Panc1 (cell line): ENCODE data around the gene TLE6. TPM values are rescaled to one million over a fixed set of nuclear protein-coding genes. Genes with fewer than 3 reads are reported as not detected.
"Not testable (repeated sequence)": the region's sequence is repeated elsewhere in the genome, so short reads cannot be mapped to it uniquely, and the experiment has no call there.

Experiments used
- ATAC-seq: fragments of 200-7000 bp; cut with Tn5 transposase; 2 replicates; pipeline ENCODE4 v1.9.1; 2020; ENCODE audit warnings: mild to moderate bottlenecking, moderate library complexity
- BruUV-seq: library from RNA; stranded (reverse); fragments of 400-500 nt; replicated peaks from 2 replicates; lab custom pipeline; 2021; lab: Mats Ljungman, UMichigan
- CTCF ChIA-PET: fragments of 300-600 bp; sonication (Branson Sonifier 250); formaldehyde crosslinking; loops from one replicate; lab custom pipeline; 2022; ENCODE audit warnings: antibody characterized with exemption; lab: Charles Lee
- POLR2A ChIA-PET: fragments of 300-600 bp; sonication (Branson Sonifier 250); formaldehyde crosslinking; loops from one replicate; lab custom pipeline; 2022; ENCODE audit warnings: antibody characterized with exemption; lab: Charles Lee
- DNase-seq: peaks from one replicate; pipeline ENCODE4 v3.0.0-alpha.2; 2010; ENCODE audit warnings: low read depth, low spot score
- H3K27ac ChIP-seq: 2 replicates; pipeline ENCODE4 v1.5.1; 2011; ENCODE audit warnings: mild to moderate bottlenecking, low read length, inconsistent platforms
- H3K27me3 ChIP-seq: fragments of 200-500 bp; sonication (Bioruptor generic); 2 replicates; pipeline ENCODE4 v1.6.0; 2014; ENCODE audit warnings: low read length, inconsistent platforms; ENCODE audit not compliant: control insufficient read depth, insufficient read depth
- H3K36me3 ChIP-seq: fragments of 200-500 bp; sonication (Bioruptor generic); 2 replicates; pipeline ENCODE4 v1.5.1; 2014; ENCODE audit warnings: inconsistent platforms, mild to moderate bottlenecking, low read length, moderate library complexity; ENCODE audit not compliant: control insufficient read depth, insufficient read depth
- H3K4me1 ChIP-seq: 2 replicates; pipeline ENCODE4 v1.5.1; 2011; ENCODE audit warnings: inconsistent platforms, mild to moderate bottlenecking, low read length, moderate library complexity; ENCODE audit not compliant: control insufficient read depth, insufficient read depth
- H3K4me3 ChIP-seq, 2 experiments: 2 replicates each; pipeline ENCODE4 v1.5.1; 2011 to 2012; ENCODE audit warnings: low read depth in 2 of 2, low read length in 2 of 2, mild to moderate bottlenecking in 2 of 2, inconsistent platforms in 1 of 2, moderate library complexity in 1 of 2
- H3K9me3 ChIP-seq: fragments of 200-500 bp; sonication (Bioruptor generic); 2 replicates; pipeline ENCODE4 v1.5.1; 2014; ENCODE audit warnings: low read depth, mild to moderate bottlenecking, inconsistent platforms, low read length, moderate library complexity; ENCODE audit not compliant: control insufficient read depth, insufficient read depth
- CTCF ChIP-seq: fragments of 450-650 bp; IDR thresholded peaks from 2 replicates; pipeline ENCODE4 v1.5.1; 2017; ENCODE audit warnings: mild to moderate bottlenecking
- POLR2AphosphoS5 ChIP-seq: IDR thresholded peaks from 2 replicates; pipeline ENCODE4 v1.6.1; 2012; ENCODE audit warnings: mild to moderate bottlenecking, low read depth, low read length, moderate library complexity
- REST ChIP-seq, 2 experiments: IDR thresholded peaks; 2 replicates each; pipeline ENCODE4 v1.6.1; 2011 to 2012; ENCODE audit warnings: low read depth in 2 of 2, control low read depth in 1 of 2, low read length in 1 of 2, mild to moderate bottlenecking in 1 of 2, moderate library complexity in 1 of 2; ENCODE audit not compliant: insufficient read depth in 1 of 2
- in situ Hi-C: cut with HindIII; loops from 2 replicates; pipeline ENCODE4 v1.10.0; 2016; ENCODE audit warnings: low sequenced_read_pairs, low pct_unique_long_range_greater_than_20kb
- intact Hi-C: fragments of 100-400 bp; cut with micrococcal nuclease; formaldehyde crosslinking; loops from one replicate; pipeline ENCODE4 v1.10.0; 2022; ENCODE audit not compliant: unreplicated experiment
- total RNA-seq: library from RNA; stranded (reverse); gene quantifications from one replicate; pipeline ENCODE4 v1.2.1, GENCODE V29; 2021; ENCODE audit not compliant: unreplicated experiment

TLE6 gene
- total RNA-seq, 1 experiment from 2014 or later: 4.0 TPM

DNA sequence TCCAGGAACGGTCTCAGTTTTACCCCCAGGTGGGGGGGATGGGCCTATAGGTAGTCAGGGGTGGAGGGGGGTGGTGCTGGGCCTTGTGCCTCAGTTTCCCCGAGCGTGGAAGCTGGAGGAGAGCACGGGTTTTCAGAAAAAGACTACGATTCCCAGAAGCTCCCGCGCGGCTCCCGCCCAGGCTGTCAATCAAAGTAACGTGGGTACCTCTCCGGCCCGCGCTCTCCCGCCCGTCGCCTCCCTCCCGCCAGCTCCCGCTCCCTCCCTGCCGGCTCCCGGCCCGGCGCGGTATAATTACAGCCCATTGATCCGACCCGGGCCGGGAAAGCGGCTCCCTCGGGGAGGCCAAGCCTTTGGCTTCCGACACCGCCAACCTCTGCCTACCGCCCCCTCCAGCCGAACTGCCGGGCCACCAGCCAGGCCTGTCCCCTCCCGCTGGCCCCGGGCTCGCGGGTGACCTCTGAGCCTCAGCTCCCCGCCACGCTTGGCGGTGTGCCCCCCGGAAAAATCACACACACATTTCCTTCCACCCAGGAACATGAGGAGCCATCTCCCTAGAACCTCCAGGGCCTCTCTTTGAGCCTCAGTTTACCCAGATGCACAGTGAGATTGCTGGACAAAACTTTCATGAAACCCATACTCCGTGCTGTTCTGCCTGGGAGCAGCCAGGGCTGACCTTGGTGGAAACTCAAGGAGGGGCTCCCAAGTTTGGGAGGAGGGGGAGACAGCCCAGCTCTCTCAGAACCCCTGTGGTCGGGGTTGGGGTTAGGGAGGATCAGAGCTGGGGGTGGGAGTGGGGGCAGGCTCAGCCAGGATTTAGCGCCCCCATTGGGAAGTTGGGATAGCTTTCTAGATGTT is 59.0 kb downstream of the TLE6 start:
- H3K36me3 ChIP-seq: no peaks in the 10 kb centered on the region
- intact Hi-C loops (no loop called here), in situ Hi-C loops (no loop called here)
- no peaks in the 10 kb centered on the region for H3K27me3 ChIP-seq
- H3K4me1 ChIP-seq: peaks cover 11% of the 10 kb centered on the region
- ChIA-PET CTCF (interaction anchor here (0.5 to 1.1 kb wide), 3 partner anchors 52 to 93 kb away, joined by 3 to 4 read pairs (median 3); no protein-coding TSS in a partner anchor), POLR2A (interaction anchor here (1.5 kb wide), 1 partner anchor 86 kb away, joined by 4 read pairs; no protein-coding TSS in a partner anchor)
- ATAC-seq: peak; percentile 89
- peak overlapping the region; percentile 83 for H3K27ac ChIP-seq
- peak overlapping the region; percentile 55 to 83 for H3K4me3 ChIP-seq
- no peaks in the 10 kb centered on the region for H3K9me3 ChIP-seq
- TF ChIP-seq POLR2AphosphoS5: peak; percentile 37
- TF ChIP-seq CTCF: peak; percentile 68; the same call in 1 of the 2 replicates
- TF ChIP-seq REST (IDR thresholded peaks at IDR 0.05; ENCODE audit: insufficient read depth in 1 of 2, low read depth in 2 of 2, low read length in 1 of 2): no peak
- peak; percentile 73 for DNase-seq
- BruUV-seq: no TSS peak

GRCh38 chr19:3036977-3037544 is 59.7 kb downstream of the TLE6 start:
- DNase-seq, CTCF ChIA-PET, H3K9me3 ChIP-seq, ATAC-seq, H3K27me3 ChIP-seq, H3K36me3 ChIP-seq, intact Hi-C loops, BruUV-seq, in situ Hi-C loops, POLR2A ChIA-PET: not testable (repeated sequence)
- peak overlapping the region; percentile 81 for H3K27ac ChIP-seq
- peak; percentile 30; the same call in 1 of the 2 replicates for TF ChIP-seq CTCF
- peaks cover 11% of the 10 kb centered on the region for H3K4me1 ChIP-seq
- peak overlapping the region in 1 of 2 experiments; percentile 83; a peak in 2 of 4 replicates for H3K4me3 ChIP-seq
